Measurements from ENCODE around the gene PTPRE.
"Not testable (repeated sequence)": the region's sequence is repeated elsewhere in the genome, so short reads cannot be mapped to it uniquely, and the experiment has no call there.

The PTPRE gene

DNA sequence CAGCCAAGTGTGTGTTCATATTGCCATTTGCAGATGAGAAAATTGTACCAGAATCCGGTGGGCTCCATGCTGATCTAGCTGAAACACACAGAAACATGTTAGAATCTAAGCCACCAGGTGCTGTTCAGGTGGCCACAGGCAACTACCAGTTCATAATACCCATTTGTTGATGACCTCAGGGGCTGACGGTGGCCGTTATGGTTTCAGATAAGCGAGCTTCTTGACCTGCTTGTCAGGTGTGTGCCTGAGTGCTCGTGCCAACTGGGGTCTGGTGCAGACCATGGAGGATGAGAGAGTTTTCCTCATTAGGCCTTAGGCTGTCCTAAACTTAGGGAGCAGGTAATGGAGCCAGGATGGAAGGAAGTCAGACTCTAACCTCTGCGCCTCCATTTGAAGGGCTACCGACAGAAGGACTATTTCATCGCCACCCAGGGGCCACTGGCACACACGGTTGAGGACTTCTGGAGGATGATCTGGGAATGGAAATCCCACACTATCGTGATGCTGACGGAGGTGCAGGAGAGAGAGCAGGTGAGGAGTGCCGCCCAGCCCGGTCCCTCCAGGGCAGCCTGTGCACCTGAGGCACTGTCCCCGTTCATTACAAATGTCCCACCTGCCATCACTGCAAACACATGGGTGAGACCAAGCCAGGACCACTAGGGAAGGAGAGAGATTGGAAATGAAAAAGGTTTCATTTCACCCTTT is 166.2 kb downstream of the PTPRE start:
- no peak for DNase-seq (ENCODE audit: low read depth)

DNA sequence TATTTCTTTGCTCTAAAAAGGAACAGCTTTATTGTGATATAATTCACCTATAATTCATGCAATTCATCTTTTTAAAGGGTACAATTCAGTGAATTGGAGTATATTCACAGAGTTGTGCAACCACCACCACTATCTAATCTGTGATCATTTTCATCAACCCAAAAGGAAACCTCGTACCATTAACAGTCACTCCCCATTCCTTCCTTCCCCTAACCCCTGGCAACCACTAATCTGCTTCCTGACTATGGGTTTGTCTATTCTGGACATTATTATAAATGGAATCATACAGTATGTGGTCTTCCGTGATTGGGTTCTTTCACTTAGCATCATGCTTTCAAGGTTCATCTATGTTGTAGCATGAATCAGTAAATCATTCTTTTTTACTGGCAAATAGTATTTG is 167.0 kb downstream of the PTPRE start:
- no peak for DNase-seq (ENCODE audit: low read depth)

DNA sequence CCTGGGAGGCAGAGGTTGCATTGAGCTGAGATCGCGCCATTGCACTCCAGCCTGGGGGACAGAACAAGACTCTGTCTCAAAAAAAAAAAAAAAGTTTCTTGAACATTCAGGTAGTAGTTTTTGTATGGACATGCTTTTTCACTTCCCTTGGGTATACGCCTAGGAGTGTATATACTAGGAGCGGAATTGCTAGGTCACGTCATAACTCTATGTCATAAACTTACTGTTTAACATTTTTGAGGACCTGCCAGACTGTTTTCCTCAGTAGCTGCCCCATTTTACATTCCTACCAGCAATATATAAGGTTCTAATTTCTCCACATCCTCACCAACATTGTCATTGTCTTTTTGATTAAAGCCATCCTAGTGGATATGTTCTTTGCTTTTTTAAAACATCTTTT is 167.7 kb downstream of the PTPRE start:
- DNase-seq (ENCODE audit: low read depth): no peak

DNA sequence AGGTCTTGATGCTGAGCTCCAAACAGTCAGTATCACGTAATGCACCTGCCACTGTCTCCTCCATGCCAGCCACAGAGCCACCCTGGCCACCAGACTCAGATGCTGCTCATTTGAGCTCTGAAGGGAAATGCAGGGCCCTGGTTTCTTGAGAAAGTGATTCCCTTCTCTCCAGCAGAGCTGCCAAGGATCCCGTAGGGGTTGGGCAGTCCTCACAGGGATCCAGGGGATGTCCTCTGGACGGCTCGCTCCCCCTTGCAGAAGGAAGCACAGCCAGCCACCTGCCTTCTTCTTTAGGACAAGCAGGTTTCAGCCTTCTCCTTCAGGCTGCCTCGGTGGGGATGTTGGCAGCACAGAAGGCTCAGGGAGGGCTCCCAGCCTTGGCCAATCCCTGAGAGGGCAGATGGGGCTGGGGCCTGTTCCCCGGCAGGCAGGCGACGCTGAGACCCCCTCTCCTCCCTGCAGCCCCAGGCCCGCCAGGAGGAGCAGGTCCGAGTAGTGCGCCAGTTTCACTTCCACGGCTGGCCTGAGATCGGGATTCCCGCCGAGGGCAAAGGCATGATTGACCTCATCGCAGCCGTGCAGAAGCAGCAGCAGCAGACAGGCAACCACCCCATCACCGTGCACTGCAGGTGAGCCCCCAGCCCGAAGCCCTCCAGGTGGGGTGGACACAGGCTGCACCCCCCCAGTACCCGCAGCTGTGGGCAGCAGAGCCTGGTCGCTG is 170.4 kb downstream of the PTPRE start:
- no peak for DNase-seq (ENCODE audit: low read depth)

DNA sequence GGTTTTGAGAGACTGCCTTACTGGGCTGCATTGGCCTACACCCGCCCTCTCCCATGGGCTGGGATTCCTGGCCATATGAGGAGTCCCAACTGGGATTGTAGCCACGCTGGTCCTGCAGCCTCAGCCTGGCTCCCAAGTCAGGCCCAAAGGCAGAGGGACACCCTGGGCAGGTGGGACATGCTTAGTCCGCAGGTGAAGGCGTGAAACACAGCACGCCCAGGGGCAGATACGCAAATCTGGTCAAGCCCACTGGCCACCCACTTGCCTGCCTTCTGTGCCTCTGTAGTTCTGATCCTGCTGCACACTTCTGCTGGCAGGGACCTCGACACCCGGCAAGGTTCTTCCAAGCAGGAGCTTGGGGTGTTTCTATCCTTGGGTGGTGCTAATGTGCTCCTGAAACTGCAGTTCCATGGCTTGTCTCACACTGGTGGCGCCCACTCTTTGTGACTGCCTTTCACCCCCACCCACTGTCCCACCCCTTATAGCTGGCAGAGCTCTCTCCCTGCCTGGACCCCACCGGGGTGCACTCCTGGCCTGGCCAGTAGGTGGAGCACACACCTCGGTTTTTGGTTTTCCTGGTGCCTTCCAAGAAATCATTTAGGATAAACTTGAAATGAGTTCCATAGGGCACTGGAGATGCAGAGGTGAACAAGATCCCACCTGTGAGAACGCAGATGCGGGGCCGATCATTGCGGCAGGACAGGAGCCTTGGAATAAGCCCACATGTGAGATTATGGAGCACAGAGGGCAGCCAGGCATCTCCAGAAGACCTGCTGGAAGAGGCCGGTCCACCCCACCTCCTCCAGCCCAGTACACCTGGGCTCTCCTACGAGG is 171.4 kb downstream of the PTPRE start:
- DNase-seq (ENCODE audit: low read depth): no peak

DNA sequence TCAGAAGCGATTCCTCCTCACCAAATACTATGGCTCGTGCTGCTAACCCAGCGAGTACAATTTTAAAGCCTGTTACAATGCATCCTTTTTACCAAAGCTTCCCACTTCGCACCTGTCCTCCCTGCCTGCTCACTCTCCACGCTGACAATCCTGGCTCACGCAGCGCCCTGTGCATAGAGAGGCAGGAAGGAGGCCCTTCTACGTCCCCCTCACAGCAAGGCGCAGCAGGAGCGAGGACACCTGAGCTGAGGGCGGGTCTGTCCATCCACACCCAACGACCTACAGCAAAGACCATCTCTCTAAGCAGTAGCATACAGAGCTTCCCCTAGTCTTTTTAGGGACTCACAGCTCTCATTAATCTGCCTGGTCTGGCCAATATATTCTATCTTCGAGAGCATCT is 173.3 kb downstream of the PTPRE start:
- DNase-seq (ENCODE audit: low read depth): no peak

DNA sequence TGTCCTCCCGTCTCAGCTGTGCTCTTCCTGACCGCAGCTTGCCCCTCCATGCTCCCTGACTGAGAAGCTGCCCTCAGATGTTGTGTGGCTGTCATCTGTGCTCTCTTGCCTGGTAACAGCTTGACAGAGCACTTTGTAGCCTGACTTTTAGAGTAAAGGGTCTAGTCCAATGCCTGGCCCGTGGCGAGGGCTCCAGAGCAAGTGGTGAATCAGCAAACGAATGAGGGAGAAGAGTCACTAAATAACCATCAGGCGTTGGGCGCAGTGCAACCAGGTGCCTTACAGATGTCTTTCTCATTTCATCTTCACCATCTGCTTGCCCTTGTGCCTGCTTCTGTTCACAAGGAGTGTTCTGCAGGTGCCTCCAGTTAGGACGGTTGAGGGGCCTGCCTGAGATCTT is 173.7 kb downstream of the PTPRE start:
- DNase-seq (ENCODE audit: low read depth): no peak

DNA sequence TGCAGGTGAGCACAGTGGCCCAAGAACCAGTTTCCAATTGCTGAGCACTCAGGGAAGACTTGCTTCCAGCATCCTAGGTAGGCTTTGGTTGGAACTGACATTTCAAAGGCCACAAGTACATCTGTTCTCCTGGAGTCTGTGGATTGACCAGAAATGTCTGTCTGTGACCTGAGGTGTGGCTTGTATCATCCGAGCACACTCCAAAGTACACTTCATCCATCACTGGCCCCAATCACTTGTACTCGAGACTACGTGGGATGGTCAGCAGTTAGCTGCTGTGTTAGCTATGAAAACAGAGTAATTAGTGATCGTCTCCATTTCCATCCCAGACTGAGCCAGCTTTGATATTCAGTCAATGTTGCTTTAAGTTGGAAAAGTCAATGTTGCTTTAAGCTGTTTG is 174.3 kb downstream of the PTPRE start:
- DNase-seq (ENCODE audit: low read depth): no peak

DNA sequence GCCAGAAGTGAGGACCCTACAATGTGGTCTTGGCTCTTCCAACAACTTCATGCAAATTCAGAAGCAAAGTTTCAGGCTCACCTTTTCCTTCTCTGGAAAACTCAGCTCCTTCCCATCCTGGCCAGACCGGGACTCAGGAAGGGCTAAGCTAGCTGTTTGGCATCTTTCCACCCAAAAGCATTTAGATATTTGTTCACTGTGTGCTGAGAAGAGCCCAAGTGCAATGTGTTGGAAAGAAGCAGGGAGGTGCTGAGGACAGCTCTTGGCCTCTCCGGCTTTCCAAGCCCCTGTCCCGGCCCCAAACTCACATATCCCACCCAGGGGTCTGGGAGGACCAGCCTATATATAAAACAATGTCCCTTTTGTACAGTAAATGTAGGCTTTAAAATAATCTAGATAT is 174.8 kb downstream of the PTPRE start:
- DNase-seq (ENCODE audit: low read depth): no peak

DNA sequence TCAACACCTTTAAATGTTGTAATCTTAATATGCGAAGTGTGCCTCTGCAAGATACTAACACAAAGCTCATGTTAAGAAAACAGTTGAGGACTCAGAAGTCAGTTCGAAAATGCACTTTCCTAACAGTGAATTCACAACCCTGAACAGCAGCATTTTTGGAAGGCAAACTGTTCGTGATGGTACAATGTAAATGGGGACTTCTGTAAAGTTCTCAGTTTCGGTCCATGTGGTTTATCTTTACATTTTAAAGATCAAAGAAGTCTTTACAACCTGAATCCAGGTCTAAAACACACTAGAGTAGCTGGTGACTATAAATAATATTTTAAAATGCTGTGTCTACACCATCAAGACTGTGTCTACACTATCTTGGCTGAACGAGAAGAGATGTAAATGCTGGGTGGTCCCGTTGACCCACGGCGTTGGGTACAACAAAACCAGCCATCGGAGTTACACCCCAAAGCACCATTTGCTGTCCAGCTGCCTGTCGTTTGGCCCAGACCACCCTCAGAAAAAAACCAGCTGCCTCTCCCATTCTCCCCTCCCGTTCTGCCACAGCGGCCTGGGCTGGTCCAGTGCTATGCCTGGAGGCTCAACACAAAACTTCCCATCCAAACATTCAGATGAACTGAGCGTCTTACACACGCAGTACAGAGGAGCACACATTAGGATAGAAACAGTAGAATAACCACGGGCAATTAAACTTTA is 176.4 kb downstream of the PTPRE start:
- no peak for DNase-seq (ENCODE audit: low read depth)

DNA sequence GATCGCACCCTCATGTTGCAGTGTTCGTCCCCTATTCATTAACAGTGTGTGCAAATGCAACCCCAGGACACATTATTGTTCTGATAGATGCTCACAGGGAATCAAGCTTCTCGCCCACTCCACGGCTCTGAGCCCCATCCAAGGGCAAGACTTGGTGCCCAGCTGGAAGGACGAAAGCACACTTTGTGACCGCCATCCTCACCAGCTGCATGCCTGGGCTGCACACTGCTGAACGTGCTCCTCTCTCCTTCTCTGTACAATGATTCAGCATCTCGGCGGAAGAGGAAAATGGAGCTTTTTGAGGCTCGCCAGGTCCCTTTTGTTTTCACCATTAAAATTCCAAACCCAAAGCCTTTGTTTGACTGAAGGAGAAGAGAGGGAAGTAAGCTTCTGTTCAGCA is 177.5 kb downstream of the PTPRE start:
- no peak for DNase-seq (ENCODE audit: low read depth)

DNA sequence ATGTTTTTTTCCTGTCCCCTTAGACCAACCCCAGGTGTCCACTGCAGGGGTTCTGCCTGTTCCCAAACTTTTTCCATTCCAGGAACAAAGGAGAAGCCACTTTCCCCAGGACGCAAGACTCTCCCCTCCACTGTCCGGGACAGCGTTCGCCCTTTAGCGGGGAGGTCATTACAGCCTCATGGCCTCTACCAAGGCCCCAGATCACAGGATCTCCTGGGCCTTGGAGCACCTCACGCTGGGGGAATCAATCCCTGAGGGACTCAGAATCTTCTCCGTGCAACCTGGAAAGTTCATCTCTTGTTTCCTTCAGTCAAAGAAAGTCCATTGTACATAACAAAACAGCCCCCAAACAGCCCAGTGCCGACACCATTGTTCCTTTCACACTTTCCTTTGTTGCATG is 178.1 kb downstream of the PTPRE start:
- DNase-seq (ENCODE audit: low read depth): no peak

DNA sequence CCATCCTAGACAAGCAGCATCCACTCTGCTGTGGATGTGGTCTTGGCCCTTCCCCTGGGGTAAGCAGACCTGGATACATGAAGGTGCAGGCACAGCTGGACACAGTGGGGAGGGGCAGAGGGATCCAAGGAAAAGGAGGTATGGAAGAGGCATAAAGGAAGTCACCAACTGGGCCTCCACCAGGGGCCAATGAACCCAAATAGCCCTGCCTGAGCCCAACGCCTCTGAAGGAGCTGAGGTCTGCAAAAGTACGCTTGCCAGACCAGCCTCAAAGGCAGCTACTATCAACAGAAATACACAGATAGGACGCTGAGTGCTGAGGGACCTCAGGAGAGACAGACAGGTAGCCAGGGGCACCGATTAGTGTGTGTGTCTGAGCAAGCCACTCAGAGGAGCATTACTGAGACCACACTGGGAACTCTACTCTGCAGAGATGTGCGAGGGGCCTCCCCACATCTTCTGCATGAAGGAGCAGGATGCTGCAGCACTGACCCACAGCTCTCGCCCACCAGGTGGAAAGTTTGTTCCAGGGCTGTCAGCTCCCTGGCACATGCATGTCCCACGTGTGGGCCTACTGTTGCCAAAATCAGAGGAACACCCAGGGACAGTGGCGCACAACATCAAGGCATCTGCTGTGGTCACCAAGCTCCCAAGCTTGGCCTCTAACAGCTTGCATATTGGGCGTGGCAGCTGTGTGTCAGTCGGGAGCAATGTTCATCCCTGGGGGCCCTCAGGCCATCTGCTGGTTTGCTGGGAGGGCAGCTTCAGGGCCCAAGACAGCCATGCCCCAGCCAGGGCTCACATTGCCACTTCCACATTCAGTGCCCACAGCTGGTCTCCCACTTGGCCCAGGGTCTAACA is 179.3 kb downstream of the PTPRE start:
- DNase-seq (ENCODE audit: low read depth): no peak

DNA sequence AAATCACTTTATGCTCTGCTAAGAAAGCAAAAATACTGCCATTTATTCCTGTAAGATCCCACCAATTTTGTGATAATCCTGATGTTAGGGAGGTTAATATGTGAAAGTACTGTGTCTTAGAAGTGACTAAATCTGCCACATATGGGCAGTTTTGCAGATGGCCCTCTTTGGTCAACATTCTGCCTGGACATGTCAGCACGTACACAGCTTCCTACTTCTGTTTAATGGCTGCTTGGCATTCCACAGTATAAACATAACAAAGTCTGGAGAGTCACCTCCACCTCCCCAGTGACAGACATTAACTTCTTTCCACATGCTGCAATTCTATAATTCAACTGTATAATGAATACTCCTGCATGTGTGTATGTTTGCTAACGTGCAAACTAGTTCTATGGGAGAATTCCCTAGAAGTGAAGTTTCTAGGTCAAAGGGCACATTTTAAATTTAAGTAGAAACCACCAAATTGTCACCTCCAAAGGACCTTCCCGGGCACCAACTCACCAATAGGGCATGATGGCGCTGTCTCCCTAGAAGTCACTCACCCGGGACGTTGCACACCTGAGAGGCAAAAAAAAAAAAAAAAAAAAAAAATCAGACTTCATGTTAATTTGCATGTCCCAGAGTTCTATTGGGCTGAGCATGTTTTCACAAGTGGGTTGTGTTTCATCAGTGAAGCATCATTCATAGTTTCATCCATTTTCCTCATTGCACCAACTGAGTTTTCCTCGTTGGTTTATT is 180.4 kb downstream of the PTPRE start:
- DNase-seq (ENCODE audit: low read depth): no peak

DNA sequence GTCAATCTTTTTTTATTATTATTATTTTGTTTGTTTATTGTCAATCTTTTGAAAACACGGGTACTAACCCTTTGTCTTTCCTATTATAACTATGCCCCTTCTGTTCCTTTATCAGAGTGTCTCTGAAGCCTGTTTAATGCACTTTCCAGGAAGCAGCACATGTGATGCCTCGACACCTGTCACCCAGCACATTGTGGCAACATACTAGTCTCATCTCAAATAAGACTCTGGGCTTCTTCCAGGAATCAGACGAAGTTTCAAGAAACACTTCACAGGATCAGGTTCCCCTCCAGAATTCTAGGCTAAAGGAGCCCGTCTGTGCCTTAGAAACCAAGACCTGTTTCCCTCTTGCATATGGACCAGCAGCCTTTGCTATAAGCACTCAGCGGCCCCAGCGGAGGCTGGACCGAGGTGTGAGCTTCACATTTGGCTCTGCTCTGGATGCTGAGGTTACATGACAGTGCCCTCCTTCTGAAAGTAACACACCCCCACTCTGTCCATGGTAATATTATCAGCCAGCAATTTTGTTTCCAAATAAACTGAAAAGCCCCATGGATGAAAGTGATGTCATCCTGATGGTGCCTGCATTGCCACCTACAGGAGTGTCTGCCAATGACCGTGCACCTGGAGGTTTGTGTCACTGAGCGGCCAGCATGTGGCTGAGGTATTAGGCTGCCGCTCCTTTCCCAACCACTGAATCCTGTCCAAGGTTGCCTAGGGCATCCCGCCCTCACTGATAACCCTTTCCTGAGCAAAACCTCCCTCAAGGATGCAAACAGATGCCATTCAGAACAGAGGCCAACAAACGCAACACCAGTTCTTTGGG is 181.2 kb downstream of the PTPRE start:
- DNase-seq (ENCODE audit: low read depth): no peak

DNA sequence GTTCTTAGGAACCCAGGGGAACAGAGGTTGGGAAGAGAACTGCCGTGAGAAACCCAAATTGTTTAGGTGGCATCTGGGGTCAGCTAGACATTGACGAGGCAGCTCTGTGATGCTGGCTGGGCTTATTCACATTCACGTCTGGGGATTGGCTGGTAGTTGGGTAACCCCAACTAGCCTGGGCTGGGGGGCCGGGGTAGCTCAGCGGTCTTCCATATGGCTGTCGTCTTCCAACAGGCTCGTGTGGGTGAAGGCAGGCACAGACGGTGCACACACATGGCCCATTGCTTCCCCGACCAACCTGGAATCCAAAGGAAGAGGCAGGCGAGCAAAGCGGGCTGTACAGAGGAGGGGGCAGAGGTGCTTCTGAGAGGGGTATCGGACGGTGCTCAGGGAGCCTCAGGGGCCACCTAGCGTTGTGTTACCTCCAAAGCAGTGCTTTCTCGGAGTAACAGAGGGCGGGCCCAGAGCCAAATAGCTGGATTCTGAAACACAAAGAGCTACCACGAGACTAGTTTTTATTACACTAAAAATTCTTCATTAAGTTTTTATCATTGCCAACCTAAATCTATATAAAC is 184.8 kb downstream of the PTPRE start:
- no peak for DNase-seq (ENCODE audit: low read depth)

DNA sequence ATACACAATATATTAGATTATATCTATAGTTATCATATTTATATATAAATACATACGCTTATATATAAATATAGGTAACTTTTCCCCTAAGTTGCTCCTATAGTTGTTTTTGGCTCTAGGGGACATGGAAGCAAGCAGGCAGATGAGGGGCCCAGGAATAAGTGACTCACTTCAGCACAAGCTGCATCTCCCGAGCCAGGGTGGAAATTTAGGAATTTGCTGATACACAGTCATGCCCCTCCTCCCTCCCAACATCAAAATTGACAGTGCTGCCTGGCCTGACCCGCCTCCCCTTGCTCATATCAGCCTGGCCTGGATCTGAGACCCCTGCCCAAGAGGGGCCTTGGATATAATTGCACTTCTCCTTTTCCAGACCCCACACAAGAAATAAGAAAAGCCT is 185.6 kb downstream of the PTPRE start:
- DNase-seq (ENCODE audit: low read depth): no peak

DNA sequence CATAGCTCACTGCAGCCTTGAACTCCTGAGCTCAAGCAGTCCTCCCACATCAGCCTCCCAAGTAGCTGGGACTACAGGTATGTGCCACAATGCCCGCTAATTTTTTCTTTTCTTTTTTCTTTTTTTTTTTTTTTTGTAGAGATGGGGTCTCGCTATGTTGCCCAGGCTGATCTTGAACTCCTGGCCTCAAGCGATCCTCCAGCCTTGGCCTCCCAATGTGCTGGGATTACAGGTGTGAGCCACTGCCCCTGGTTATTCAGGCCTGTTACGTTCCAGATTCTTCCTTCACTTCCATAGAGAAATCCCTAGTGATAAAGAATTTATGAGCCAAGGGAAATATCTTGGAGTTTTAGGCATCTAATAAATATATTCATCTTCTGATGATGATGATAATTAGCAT is 187.7 kb downstream of the PTPRE start:
- not testable (repeated sequence) for DNase-seq (ENCODE audit: low read depth)

DNA sequence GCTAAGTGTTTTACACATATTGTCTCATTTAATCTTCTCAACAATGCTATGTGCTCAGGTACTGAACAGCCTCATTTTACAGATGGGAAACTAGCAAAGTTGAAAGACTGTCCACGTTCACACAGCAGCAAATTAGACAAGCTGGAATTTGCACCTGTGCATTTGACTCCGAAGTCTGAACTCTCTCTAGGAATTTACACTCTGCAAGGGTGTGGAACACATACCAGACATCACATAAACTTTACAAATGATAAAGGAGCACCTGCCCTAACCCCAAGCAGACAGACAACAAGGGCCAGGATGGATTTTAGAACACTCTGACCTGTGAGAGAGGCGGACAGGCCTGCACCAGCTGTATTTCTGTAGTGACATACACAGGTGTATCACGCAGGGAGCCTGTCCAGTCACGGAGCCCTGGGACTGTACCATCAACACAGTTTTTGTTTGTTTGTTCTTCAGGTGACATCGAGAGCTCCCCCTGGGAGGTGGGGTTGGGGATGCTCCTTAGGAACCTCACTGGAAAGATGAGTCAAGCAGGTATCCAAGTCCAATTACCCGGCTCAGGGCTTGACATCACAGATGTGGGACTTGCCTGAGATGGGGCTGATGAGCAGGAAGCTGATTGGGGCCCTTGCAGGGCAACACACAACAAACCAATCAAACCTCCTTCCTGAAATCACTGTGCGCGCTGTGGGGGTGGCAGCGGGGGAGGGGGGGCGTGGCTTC is 188.3 kb downstream of the PTPRE start:
- no peak for DNase-seq (ENCODE audit: low read depth)

All from stimulated activated CD8-positive, alpha-beta memory T cell treated with anti-CD3 and anti-CD28 coated beads, Interleukin-12 subunit alpha, Interleukin-12 subunit beta, amount 100 ng/mL, for 4 hours (primary cell).